ENCODE data around the gene TAF4B.

- TF ChIP-seq, protein P1, sequence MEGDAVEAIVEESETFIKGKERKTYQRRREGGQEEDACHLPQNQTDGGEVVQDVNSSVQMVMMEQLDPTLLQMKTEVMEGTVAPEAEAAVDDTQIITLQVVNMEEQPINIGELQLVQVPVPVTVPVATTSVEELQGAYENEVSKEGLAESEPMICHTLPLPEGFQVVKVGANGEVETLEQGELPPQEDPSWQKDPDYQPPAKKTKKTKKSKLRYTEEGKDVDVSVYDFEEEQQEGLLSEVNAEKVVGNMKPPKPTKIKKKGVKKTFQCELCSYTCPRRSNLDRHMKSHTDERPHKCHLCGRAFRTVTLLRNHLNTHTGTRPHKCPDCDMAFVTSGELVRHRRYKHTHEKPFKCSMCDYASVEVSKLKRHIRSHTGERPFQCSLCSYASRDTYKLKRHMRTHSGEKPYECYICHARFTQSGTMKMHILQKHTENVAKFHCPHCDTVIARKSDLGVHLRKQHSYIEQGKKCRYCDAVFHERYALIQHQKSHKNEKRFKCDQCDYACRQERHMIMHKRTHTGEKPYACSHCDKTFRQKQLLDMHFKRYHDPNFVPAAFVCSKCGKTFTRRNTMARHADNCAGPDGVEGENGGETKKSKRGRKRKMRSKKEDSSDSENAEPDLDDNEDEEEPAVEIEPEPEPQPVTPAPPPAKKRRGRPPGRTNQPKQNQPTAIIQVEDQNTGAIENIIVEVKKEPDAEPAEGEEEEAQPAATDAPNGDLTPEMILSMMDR (IDR thresholded peaks at IDR 0.05; ENCODE audit: insufficient read depth, low read depth, low read length): no peak
- no peak for TF ChIP-seq EZH2 (IDR thresholded peaks at IDR 0.05; ENCODE audit: insufficient read depth, low read length)
Measured at GRCh38 chr18:26435415-26436095, 209.3 kb downstream of the TAF4B start.
